Stimulated activated CD4-positive, alpha-beta T cell treated with anti-CD3 and anti-CD28 coated beads, Interleukin-2, amount 100 ng/mL, for 48 hours (primary cell): ENCODE measurements around the gene FLRT3.

Experiments
- DNase-seq, 2 donors: peaks; one replicate each; pipeline ENCODE4 v3.0.0-alpha.2; 2020

Gene FLRT3

DNA sequence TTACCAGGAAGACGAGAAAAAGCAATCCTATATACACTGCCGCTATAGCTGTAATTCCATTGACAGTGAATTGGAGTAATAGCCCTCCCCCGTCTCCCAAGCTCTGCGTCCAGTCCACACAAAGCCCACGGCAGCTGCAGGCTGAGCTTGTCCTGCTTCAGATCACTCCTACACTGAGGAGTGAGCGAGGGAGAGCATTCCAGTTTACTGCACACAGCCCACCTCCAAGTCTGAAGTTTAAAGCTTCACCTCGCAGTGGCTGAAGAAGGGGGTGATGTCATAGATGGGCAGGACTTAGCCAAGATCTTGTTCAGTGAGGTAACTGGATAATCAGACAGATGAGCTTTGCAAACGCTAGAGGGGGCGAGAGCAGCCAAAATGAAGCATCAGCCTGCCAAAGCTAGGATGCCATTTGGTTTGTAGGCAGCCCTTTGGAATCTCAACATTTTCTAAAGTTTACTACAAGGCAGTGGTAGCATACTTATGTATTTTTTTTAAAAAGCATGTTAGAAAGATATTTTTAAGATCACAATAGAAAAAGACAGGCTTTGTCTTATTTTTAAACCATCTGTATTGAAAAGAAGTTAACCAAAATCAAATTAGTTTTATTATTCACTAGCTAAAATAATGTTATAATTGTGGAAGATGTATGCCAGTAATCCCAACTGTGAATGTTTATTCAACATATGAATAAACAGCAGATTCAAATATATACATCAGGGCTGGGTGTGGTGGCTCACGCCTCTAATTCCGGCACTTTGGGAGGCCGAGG lies at the start of gene FLRT3:
Gene FLRT3, minus strand, starts transcription at position 213 of the 772 bp plus-strand sequence. CDS start 10,106 bp downstream, outside the sequence.
- DNase-seq, result no peak

DNA sequence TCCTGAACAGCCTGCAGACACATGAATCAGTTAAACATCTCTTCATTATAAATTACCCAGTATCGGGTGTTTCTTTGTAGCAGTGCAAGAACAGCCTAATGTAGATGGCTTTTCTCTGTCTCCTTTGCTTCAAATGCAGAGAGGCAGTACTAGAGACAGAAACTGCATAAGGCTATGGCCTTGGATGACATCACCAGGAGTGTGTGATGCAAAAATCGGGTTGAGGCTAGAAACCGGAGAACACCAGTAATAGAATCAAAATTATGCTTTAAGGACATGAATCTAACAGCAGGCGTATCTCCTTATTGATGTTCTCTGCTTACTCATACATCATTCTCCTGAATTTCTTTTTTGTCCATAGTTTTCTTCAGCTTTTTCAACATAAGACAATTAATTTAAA lies 49.3 kb upstream of the FLRT3 start:
- DNase-seq, result no peak

DNA sequence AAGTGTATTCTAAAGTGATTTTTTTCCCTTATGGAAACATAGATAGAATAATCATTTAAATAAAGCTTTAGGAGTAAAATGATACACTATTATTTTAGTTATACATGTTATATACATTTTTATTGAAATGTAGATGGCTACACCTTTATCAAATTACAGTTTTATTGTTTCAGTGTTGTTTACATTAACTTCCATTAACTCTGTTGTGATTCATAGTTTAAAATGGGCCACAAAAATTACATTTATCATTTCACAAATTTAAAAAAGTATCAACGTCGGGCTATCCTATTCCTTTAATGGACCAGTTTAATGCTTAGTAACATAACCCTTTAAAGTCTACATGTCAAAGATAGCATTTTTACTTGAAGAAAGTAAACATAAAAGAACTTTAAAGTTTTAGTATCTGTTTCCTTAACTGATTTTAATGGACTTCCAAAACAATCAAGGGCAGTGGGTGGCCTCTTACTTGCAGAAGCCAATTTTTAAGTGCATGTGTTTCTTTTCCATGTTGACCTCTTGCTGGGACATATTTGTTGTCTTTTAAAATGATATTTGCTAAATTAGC lies 47.8 kb upstream of the FLRT3 start:
- DNase-seq, result no peak

DNA sequence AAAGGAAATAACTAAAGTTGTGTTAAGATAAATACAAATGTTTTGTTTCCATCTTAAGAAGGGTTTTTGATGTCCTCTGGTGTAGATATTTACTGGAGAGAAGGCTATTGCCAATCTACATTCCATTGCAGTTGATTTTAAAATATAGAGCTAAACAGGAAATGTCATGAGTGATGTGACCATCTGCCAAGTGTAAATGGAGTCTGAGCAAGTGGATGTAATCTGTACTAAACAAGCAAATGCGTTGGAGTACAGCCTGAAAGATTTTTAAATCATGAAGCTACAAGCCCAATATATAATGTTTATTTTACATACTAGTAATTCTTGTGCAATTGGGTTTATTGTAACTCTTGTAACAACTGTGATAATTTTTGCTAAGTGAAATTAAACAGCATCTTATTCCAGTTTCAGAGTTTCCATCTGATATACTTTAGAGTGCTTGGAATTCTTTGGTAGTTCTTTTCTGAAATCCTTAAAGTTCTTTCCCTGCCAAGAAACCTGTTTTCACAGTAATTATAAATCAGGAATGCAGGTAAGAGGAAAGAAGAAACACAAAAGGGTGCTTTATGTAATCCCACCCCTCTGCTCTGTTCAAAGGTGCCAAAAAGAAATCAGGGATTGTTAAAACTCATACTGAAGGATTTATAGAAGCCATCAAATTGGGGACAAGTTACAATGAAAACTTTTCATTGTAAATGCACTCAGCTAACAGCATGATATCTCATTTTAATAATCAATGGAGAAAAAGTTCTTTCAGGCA lies 47.2 kb upstream of the FLRT3 start:
- DNase-seq, result no peak

DNA sequence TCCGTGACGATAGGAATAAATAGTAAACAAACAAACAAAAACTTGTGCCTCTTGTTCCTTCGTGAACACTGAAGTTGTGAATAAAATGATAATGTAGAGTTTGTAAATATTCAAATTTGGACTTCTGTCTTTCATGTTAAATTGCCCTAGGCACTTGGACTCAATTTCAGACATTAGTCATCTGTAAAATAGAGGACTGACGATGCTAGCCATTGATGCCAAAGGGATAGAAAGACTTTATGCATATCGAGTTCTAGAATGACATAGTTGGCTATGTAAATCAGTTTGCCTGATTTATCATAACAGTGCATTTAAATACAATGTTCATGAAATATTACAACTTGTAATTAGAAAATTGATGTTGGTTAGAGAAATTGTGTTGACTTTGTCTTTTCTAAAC lies 45.9 kb upstream of the FLRT3 start:
- no peak for DNase-seq

DNA sequence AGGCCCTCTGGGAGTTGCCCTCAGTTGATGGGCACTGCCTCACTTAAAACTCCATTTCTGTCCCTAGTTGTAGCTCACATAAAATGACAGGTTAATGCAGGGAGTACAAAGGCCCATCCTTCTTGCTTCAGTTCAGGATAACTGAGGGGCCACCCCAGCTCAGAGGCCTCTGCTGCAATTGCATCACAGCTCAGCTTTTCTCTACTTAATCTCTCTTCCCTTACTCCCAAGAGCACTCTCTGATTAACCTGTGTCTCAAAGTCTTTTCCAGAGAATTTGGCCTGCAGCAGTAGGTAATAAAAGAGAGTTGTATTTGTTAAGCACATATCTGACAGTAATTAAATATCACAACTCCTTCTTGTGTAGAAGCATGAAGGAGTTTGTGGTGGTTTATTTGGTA lies 40.9 kb upstream of the FLRT3 start:
- no peak for DNase-seq

DNA sequence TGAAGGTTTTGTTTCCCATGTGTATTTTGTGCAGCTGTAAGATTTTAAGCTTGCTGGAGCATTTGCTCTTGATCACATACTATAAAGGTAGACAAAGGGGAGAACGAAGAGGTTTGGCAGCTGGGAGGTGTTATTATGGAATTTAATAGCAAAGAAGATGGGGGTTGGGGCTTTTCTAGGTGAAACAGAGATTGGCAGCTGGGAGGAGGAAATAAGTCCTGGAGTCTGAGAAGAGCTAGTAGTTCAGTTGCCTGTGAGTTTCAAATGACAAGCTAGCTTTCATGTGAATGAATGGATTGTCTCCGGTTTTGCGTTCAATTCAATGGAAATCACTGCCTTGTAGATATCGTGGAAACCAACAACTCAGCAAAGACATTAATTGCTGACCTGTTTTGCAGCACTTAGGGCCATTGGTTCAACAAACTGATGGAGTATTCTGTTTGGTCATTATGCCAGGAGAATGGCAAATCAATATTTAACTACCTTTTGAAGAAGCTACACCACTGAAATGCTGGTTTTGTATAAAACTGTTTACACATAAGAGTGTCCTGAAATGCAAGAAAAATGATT lies 38.1 kb upstream of the FLRT3 start:
- DNase-seq, result no peak

DNA sequence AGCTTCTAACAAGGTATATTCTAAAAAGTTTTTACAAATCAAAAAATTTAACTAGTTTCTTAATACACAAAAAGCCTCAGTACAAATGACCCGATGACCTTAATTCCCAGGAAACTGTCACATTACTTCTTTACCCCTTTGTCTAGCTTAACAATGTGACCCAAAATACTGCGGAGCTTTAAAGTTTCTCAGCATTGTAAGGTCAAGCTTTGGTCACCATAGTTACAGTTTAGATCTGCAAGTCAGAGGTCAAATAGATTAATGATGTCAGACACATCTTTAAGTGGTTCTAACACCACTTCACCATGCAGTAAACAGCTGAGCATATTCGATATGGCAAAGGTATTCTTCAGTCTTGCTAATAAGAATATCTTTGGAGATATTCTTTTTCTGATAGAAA lies 36.8 kb upstream of the FLRT3 start:
- no peak for DNase-seq

DNA sequence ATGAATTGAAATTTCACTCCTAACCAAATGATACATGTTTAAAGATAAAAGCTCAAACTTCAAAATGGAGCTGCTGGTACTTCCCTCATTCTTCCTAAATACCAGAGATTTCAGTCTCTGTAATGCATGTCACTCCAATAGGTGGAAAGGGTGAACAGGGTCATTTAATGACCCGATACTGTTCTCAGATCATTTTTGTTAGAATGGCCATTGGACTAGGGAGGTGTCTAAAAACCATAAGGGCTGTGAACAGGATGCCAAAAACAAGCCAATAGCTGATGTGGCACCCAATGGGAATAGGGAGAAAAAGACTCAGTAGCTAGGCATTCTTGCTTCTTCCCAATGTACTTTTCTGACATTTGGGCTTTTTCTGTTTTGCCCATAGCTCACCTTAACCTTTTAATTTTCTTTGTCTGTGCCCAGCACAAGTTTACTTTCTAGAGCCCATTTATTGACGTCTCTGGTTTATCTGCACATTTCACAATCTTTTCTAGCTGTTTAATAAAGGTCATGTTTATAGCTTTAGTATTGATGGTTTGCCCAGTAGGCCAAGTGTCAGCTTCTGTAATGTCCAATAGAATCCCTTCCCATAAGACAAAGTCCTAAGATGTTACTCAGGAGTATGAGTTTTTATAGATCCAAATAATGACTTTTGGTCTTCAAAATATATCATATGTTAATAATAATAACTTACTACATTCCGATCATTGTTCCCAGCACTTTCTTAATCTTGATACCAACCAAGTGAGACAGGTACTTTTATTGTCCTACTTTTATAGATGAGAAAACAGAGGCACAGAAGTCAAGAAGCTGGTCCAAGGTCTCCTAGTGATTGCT lies 24.3 kb upstream of the FLRT3 start:
- DNase-seq, result no peak

DNA sequence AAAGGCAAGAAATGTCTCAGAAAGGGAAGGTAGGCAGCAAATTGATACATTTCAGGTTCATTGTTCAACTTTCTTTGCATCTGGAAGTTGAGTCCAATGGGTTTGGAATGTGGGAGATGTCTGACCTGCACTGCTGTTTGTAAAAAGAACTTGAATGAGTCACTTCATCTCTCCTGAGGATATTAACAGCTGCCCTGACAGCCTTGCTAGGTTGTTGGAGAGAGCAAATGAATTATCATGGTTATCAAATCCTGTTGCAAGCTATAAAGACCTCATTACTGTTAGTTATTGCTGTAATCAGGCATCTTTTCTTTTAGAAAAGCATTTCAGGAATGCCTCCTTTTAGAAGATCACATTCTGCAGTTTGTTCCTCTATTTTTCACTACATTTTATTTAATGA lies 23.0 kb upstream of the FLRT3 start:
- DNase-seq, result no peak

DNA sequence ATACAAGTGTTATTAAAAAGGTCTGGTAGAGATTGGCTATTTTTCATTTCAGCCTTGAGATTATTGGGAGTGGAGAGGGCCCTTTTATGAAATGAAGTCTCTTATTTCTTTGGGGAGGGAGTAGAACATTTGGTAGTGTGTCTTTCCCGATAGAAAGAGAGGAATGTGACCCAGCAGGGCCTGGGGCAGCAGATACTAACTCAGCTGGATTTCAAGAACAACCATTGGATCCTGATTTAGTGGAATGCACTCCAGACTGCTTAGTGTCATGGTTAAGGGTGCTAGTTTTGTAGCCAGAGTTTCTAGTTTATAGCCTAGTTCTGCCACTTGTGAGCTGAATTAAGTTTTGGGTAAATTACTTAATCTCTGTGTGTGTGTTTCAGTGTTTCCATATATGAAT lies 18.4 kb upstream of the FLRT3 start:
- no peak for DNase-seq

DNA sequence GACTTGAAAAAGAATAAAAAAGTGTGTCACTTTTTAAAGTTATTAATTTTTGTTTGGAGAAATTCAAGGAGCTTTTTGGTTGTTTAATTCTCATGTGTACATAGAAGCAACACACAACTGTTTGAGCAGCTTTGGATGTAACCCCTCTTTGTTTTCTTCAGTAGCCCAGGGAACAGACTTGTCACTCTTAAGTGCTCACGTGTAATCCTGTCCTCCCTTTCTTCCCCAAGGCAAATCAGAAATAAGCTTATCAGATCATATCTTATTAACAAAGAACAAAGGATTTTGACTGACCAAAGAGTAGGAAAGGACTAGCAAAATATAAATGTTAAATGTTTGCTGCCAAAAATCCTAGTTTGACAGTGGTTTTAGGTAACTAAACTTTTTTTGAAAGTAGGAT lies 7.3 kb upstream of the FLRT3 start:
- DNase-seq, result no peak

DNA sequence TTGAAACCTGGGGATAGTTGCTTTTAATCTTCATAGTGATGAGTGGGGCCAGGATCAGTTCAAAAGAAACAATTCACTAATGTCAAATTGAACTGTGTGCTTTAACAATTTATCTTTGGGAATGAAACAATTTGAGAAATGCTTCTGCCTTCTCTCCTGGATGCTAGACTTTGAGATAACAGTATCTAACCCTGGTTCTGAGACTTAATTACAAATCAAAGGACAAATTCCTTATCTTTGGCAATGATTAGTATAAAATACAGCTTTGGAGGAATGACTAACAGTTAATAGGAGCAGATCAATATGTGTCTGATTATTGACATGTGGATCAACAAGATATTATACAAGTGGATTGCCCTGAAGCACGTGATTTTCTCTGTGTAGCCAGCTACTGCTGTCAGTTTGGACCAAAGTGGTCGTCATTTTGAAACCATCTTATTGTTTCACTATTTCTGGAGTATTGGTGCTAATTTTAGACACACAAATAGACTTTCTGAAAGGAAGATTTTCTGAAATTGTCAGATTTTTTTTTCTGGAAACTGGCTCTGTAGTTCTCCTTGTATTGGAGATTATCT lies 6.2 kb upstream of the FLRT3 start:
- DNase-seq, result no peak

DNA sequence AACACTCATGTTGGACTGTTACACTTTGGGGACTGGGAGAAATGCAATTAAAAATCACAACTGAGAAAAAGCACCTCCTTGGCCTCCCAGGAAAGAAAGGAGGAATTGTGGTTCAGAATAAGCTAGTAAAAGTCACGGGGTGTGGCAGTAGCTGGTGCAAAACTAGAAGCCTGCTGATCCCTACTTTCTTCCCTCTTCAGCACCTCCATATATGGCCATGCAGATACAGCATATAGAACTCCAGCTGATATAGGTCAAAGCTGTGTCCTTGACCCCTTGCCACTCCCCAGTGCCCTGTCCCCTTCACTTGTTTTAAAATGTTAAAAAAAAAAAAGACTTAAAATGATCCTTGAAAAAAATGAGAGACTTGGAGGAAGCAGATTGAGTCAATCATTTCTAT lies 5.5 kb upstream of the FLRT3 start:
- DNase-seq, result no peak

DNA sequence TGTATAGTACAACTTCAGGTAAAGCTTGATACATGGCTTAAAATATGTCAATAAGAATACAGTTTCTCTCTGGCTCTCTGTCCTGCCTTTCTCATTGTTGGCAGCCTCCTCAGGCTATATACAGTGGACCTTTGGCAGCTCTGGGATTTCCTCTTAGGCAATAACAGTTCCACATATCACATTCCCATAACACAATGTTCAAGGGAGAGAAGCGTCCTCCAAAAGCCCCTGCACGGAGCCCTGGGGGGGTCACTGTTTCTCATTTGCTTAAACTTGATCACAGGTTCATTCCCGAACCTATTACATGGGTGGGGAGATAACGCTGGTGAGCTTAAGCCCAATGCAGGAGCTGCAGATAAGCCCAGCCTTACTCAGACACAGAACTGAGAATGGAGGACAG lies 4.4 kb upstream of the FLRT3 start:
- no peak for DNase-seq

DNA sequence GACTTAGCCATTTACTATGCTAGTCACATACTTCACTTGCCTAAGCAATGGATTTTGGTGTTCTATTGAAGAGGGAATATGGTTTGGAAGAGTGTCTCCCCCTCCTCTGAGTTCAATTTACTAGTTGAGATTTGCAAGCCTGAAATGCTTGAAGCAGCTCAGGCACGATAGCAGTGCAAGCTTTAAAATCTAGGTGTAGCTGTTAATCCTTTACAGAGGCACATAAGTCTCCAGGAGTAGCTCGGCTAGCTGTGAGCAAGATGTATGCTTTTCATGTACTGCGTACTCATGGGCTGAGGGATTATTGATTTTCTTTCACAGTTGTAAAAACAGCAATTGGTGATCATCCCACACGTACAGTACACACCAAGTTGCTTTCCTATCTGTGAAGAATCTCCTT lies 726 bp downstream of the FLRT3 start:
- no peak for DNase-seq

DNA sequence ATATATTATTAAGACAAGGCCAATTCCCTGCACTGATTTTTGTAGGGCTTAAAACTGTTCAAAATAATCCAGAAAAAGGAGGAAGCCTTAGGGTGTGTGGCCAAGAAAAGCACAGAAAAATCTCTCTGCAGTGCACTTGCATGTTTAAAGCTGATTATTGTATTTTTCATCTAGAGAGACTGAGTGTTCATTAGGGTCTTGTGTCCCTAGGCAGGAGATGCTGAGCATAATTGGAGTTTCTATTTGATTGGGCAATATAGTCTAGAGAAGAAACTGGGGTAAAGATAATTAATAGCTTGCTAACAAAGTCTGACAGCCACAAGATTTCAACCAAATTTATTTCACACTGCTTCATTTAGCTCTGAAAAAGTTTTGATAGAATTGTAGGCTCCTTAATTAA lies 2.4 kb downstream of the FLRT3 start:
- DNase-seq, result no peak

DNA sequence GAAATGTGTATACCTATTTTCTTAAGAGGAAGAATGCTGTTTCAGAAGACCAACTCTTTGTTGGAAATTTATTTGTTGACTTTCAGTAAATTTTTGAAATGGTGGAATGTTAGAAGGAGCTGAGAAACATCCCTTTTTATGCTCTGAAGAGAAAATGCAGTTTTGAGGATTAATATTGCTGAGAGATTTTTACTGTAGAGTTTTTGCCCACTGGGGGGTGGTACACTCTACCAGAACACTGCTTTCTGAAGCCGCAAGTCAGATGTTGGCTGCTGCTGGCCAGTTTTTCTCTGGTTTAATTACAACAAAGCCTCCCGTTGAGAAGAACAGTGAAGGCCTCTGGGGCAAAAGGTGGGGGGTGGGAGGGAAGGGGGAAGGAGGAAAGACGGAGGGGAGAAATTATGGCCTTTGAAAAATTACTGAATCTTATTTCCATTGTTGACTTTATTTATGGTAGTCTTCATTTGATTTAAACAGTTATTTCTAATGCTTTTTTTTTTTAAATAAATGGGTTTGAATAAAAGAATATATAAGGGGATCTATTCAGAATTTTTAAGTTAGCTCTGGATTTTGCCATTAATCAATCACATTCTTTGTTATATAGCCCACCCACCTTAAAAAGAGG lies 3.0 kb downstream of the FLRT3 start:
- no peak for DNase-seq

DNA sequence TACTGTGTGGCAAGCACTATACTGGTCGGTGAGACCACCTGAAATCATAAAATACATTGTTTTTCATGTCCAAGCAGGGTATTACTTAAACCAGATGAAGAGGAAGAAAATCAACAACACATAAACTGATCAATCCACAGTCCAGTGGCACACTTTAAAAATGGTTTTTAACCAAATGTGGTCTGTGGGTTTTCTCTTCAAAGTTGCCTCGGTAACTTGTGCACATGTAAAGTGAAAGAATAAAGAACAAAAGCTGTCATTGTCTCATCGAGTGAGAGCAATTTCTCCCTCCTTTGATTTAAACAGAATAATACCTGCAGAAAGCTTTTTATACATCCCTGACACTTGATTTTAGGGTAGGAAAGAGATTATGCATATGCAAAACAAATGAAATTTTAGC lies 3.7 kb downstream of the FLRT3 start:
- DNase-seq, result no peak

DNA sequence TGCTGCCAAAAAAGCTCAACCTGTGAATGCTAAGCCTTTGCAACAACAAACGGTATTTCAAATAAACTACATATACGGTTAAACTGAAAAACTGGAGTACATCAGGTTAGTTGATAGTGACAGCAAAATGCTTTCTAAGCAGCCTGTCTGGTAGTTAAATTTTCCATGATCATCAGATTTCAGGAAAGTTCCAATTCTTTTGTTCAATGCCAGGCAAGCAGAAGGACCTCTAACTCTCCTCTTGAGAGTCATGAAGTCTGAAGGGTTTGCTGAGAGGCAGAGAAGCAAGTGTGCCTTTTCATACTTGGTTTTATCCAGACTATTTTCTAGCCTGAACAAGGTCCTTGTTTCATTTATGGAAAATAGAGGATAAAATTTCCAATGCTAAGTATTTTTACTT lies 4.5 kb downstream of the FLRT3 start:
- DNase-seq, result no peak

DNA sequence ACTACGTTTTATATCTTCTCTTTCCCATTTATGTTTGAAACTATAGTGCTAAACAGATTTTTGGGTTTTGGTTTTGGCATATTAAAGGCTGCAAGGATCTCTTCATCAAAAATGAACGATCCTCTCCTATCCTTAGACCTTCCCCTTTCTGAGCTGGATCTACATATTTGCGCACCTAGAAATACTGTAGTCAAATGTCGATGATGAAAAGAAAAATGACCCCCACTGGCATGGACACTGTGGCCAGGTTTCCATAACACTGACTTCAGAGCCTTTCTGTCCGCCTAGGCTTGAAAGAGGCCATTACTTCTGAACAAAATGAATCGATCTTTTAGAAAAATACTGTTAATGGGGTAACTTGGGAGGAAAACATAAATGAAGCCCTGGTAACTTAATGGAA lies 5.8 kb downstream of the FLRT3 start:
- DNase-seq, result no peak

DNA sequence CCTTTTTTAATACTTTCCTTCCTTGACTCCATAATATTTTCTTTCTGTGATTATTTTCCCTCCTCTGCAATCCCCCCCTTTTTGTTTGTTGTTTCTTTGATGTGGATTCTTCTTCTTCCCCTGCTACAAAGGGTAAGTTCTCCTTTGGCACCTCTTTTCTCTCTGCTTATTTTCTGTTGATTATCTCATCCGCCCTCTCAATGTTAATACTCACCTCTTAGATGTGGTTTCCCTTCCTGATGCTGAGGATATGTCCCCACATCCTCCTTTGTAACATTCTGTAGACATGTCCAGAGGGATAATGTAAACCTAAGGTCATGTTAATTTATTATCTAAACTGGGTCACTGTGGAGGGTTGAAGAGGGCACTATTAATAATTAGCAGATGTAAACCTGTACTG lies 17.7 kb downstream of the FLRT3 start:
- no peak for DNase-seq
